NK-92 (cell line): ENCODE results near the gene IRF1.

Experiments
- DNase-seq: peaks from one replicate; lab custom pipeline; 2025; ENCODE audit not compliant: unreplicated experiment; lab: John Stamatoyannopoulos, UW

IRF1 gene

DNA sequence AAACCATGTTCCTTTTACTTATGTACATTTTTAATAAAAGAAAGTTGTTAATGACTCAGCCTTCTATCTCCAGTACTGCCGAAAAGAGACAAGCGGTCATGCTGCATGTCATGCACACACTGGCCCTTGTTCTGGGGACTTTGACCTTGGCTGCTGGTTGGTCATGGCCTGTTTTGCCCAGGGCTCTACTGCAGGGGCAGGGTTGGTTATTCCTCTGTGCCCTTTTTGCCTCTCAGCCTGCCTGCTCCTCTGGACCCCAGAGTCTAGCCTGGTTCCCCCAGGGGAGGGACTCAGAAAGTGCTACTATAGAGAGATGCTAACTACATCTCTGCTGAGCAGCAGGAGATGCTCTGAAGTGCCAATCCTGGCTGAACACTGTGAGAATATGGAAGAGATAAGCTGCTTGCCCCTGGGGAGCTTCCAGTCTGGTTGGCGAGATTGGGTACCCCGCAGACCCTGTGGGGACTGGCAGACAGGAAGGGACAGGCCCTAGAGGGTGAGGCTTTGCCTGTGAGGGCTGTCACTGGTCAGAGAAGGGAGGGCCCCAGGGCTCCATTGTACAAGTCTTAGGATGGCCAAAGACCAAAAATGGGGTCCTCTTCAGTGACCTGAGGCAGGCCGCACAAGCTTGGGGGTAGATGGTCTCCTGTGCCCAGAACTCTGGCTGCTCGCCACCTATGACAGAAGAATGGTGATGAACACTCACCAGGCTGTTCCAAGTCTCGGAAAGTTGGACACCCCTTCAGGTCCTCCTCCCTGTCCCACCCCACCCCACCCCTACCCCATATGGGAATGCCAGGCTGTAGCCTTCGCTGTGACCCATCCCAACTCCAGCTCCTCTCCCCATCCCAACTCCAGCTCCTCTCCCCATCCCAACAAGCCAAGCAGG is 14.3 kb downstream of the IRF1 start:
- no peak for DNase-seq

DNA sequence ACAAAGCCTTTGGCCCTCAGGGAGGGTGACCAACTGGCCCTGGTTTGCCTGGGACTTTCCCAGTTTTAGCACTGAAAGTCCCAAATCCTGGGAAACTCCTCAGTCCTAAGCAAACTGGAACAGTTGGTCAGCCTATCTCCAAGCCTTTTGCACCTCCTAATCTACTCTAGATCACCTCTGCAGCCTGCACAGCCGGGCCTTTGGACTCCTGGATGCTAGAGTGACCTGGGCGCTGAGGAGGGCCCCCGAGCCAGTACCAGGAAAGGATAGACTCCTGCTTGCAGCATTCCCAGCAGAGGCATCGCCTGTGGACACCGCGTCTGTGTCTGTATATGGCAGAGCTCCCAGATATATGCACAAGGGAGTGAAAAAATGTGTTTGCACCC is 15.1 kb downstream of the IRF1 start:
- no peak for DNase-seq

DNA sequence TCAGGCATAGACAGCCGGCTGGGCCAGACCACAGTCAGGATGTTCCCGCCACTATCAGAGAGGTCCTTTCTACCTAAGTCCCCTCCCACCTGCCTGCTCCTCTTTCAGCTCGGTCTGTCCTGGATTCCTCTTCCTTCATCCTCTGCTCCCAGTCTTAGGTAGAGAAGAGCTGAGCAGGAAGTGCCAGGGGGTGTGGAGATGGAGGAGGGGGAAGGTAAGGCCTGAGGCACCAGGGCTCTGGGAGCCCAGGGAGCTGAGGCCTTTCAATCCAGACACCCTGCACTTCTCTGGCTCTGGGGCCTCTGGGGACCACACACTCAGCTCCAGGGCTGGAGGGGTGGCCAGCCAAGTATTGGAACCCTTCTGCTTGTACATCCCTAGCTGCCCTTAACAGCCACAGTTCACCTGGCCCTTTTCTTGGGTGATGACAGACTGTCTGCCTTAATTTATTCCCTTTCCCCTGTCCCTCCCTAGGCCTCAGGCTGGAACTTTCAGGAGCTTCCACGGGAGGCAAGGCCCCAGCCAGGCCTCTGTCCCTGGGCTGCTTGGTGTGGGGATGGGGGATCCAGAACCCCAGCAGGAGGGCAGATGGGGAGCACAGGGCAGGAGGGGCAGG is 15.6 kb downstream of the IRF1 start:
- DNase-seq: no peak

DNA sequence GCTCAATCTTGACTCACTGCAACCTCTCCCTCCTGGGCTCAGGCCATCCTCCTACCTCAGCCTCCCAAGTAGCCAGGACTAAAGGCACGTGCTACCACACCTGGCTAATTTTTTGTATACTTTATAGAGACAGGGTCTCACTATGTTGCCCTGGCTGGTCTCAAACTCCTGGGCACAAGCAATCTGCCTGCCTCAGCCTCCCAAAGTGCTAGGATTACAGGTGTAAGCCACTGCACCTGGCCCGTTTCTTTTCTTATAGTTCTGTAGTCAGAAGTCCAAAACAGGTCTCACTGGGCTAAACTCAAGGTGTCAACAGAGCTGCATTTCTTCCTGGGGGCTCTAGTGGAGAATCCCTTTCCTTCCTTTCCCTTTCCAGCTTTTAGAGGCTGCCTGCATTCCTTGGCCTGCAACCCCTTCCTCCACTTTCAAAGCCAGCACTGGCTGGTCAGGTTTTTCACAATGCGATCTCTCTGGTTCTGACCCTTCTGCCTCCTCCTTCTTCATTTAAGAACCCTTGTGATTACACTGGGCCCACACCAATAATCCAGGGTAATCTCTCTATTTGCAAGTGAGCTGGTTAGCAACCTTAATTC is 16.3 kb downstream of the IRF1 start:
- no peak for DNase-seq

DNA sequence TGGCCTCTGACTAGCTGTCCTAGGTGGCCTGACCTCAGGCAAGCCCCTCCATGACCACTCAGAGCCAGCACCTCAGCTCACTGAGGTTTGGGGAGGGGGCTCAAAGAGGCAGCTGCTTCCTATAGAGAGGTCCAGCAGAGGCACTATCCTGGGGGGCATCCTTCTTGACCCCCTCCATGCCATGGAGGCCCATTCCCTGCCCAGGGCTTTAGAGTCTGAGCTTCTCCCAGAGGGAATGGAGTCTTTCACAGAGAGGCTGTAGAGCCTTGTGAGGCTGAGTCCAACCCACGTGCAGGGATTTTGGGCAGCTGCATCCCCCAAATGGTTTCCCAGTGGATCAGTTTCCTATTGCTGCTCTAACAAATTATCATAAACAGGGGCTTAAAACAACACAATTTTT is 16.9 kb downstream of the IRF1 start:
- DNase-seq: no peak

DNA sequence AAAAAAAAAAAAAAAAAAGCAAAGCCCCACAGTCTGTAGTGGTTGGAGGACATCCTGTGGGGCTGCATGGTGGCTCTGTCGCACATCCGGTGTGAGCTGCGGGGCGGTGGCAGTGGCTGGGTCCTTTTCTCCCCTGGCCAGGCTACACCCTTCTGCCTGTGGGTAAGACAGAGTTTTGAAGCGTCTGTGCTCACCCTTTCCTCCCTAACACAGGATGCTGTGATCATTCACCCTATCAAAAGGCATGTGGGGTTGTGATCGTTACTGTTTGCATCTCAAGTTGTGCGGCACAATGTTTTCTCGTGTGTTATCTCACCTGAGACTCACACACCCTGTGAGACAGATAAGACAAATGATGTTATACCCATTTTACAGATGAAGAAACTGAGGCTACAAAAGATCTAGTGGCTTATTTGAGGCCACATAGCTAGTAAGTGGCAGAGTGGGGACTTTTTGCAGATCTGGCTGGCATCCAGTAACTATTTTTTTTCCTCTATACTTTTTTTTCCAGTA is 17.5 kb downstream of the IRF1 start:
- DNase-seq: peak; percentile 54

DNA sequence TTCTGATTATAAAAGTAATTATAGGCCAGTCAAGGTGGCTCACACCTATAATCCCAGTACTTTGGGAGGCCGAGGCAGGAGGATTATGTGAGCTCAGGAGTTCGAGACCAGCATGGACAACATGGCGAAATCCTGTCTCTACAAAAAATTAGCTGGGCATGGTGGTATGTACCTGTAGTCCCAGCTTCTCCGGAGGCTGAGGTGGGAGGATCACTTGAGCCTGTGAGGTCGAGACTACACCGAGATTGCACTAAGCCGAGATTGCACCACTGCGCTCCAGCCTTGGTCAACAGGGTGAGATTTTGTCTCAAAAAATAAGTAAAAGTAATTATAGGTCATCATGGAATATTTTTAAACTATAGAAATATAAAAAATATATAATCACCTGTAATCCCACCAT is 18.1 kb downstream of the IRF1 start:
- DNase-seq: no peak

DNA sequence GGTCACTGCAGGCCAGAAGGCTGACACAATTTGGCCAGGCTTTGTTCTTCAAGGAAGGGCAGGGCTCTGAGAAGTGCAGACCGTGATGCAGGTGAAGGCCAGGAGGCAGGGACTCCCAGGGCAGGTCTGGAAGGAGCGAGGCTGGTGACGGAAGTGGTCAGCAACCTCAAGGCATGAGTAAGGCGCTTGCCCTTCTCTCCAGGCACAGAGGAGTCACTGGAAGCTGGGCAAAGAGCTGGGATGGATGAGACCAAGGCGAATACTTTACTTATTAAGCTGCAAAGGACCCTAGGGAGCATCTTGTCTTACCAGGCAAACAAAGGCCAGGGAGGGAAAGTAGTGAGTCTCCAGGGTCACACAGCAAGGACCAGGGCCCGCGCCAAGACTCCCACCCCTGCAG is 18.6 kb downstream of the IRF1 start:
- DNase-seq: no peak

DNA sequence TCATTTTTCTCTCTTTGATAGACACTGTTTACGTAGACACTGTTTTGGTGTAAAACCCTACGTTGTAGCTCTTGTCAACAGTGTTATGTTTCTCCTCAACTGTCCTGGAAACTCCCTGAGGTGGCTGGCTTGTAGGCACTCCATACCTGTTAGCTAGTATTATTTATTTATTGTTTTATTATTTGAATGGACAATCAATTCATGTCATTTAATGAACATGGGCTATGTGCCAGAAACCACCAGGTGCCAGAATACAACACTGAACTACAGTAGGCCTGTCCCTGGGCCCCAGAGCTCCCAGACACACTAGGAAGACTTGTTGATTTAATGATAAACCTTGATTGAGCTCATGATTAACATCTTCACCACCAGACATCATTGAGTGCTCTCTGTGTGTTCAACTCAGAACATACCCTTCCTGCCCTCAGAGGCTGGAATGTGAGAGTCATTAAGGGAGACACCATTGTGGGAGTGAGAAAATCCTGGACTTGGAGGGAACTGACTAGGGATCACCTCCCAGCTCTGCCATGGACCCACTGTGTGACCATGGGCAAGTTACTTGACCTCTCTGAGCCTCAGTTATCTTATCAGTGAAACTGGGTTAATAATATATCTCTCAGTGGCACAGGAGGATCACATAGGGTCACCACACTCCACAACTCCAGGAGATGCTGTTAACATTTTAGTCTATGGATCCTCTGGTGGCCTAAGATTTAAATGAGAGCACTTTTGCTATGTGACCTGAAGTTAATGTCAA is 19.2 kb downstream of the IRF1 start:
- DNase-seq: no peak

DNA sequence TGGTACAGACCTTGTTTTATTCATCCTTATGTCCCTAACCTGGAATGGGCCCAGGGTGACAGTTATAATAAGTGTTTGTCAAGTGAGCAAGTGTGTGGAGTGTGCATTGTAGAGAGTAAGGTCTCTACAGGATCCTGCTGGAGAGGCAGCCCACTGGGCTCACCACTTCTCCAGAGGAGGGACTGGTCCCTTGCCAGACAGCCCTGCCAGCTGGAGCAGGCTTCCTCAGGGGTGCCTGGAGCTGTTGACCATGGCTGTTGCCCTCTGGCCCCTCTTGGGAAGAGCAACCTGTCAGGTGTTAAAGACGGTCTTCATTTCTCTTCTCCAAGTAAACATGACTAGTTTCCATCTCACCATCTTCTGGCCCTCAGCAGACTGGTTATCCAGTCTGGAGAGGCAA is 20.0 kb downstream of the IRF1 start:
- no peak for DNase-seq

DNA sequence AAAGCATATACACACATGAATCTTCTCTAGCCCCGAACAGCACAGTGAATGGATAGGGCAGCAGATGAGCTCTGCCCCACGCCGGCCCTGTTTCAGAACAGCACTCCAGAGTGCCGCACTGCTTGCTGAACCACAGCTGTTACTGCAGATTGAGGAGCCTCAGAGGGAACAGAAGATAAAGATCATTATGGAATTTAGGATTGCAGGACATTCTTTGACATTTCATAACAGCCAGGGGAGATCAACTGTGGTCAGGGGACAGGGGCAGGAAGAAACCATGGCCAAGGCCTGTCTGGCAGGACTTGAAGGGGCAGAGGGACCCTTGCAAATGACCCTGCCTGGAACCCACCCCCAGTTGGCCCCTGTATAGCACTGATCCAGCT is 20.6 kb downstream of the IRF1 start:
- no peak for DNase-seq

DNA sequence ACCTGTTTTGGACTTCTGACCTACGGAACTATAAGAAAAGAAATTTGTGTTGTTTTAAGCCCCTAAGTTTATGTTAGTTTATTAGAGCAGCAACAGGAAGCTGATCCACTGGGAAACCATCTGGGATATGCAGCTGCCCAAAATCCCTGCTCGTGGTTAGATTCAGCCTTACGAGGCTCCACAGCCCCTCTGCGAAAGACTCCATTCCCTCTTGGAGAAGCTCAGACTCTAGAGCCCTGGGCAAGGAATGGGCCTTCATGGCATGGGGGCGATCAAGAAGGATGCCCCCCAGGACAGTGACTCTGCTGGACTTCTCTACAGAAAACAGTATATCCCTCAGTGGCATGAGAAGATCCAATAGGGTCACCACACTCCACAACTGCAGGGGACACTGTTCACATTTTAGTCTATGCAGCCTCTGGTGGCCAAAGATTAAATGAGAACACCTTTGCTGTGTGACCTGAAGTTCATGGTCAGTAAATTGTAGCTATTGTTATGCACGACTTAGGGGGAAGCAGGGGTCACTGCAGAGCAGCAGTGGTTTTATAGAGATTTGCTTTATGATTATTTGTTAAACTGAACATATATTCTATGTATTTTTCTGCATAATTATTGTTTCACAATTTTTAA is 21.1 kb downstream of the IRF1 start:
- no peak for DNase-seq

DNA sequence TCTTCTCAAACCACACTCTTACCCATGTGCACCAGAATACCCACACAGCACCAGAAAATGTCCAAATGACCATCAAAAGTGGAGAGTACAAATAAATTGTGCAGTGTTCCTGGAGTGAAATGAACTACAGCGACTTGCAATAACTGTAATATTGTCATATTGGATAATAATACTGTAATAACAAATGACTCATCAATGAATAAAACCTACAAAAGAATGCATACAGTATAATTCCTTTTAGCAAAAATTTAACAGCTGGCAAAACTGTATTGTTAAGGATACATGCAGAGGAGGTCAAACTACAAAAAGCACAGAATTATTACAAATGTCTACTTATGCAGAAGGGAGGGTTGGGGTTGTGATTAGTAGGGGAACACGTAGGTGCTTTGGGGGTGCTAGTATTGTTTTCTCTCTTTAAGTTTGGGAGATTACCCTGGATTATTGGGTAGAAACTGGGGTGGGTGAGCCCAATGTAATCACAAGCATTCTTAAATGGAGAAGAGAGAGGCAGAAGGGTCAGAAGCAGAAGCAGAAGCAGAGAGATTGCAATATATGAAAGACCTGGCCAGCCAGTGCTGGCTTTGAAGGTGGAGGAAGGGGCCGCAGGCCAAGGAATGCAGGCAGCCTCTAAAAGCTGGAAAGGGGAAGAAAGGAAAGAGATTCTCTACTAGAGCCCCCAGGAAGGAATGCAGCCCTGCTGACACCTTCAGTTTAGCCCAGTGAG is 21.8 kb downstream of the IRF1 start:
- DNase-seq: no peak

DNA sequence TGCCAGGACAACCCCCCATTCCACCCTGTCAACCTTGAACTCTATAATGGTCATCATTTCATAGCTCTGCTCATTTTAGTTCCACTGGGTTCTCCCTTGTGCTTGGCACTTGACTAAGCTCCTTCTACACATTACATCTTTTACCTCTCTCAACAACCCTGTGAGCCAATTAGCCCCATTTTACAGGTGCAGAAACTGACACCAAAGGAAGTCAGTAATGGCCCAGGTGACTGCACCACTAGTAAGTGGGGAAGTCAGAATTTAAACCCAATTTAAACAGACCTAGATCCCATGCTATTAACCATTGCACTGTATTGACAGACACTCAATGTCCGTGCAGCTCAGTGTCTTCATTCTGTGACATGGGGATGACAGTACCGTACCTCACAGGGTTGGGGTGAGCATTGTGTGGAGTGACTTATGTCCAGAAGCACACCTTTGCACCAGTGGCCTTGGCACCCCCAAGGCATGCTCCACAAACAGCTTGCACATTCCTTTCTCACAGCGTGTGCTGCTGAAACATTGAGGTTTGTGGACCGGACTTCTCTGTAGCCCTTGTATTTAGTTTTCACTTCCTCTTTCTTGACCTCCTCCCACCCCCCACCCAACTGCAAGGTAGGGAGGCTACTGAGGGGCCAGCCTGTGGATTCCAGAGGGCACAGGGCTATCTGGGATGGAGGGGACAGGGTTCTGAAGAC is 23.1 kb downstream of the IRF1 start:
- DNase-seq: no peak

DNA sequence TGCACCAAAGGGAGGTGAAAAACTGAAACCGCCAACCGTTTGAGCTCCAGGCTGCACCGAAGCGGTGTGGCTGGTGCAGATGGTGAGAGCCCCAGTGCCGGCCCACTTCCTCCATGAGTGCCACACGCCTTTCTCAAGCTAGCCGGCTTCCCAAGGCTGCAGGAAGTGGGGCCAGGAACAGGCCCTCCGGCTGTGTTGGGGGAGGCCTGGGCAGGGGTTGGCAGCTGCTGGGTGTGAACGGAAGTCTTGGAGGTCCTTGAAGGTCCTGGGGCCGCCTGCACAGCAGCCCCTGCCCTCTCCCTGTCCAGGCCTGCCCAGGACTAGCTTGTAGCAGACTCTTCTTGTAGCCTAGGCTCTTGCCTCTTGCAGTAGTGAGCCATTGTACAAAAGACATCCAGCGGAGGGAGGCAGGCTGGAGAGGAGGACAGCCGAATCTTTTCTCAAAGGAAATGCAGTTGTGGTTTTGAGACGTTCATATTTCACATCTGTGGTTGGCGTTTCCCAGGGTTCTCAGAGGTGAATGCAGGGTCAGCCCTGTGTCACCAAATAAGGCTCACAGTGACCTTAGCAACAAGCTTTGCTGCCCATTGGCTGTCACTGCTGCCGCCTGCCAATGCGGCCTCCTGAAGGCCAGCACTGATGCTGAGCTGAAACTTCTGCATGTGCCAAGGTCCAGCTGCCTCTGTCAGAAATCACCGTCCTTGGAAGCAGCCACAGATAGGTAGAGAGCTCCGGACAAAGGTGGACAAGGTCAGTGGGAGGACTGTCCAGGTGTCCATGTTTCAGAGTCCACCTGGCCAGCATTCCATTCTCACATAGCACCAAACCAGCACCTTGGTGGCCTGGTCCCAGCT is 23.9 kb downstream of the IRF1 start:
- no peak for DNase-seq

DNA sequence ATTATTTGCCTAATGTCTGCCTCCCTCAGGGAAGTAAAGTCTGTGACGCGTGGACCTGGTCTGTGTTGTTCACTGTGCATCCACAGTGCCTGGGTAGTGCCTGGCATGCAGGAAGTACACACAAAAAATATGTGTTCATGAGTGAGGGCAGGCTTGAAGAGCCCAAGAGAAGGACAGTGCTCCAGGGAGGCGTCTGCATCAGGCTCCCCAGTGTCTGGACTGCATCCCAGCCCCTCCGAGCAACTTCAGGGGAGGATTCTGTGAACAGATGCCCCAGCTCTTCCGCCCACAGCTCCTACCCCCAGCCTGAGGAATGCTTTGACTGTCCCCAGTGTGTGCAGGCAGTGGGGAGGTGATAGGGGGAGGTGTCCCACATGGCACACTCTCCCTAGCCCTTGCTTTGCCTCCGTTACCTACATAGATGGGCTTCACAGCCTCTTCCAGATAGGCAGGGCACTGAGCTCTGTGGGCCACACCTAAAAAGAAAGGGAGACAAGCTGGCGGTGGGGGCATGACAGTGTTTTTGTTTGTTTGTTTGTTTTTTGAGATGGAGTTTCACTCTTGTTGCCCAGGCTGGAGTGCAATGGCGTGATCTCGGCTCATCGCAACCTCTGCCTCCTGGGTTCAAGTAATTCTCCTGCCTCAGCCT is 25.4 kb downstream of the IRF1 start:
- DNase-seq: no peak

DNA sequence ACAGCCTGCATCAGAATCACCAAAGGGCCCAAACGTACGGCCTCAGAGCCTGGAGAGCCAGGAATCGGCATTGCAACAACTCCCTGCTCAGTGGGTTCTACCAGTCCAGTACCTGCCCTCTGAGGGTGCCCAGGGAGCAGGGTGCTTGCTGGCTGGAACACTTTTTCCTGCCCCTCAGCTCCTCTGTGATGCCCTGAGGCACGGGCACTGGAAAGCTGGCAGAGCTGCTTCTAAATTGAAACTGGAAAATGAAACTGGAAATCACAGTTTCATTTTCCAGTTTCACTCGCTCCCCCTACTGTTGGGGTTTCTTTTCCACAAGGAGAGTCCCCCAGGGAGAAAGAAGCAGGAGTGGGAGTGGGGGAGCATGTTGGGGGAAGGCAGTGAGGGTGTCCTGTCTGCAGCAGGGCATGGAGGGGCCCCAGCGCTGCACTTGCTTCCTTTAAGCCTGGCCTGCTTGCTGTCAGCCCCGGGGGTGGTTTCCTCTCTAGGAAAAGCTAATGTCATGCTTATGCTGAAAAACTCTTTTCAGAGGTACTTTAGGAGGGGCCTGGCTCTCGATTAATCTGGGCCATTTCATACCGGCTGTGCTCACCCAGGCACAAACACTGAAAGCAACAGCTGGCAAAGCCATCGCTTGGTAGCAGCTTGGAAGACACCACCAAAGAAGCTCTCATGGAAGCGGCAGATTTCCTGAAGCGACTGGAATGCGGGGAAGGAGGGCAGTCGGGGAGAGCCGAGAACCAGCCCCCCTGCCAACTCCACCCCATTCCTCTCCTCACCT is 26.2 kb downstream of the IRF1 start:
- DNase-seq: no peak

DNA sequence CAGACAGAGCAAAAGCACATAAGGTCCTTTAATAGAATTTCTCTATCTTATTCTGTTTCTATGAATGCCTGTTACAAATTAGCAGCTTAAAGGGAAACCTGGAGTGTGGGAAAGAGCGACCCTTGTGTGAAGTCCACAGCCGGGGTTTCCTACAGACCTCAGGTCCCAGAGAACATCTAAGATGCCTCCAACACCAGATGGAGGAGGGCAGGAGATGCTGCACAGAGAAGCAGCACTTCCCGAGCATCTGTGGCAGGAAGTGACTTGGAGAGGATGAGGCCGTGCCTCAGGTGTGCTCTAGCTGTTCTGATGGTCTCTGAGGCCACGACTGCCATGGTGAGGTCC is 26.8 kb downstream of the IRF1 start:
- DNase-seq: no peak
